Chondrocyte (in vitro differentiated cells): ENCODE results near the gene NLN. TPM values are rescaled to one million over a fixed set of nuclear protein-coding genes. Genes with fewer than 3 reads are reported as not detected.

Experiments used
- DNase-seq: peaks from one replicate; pipeline ENCODE4 v3.0.0; 2021; ENCODE audit warnings: mixed read lengths, low spot score
- H3K27ac Mint-ChIP-seq: one replicate; pipeline ENCODE4 v1.8.0; 2021; ENCODE audit warnings: mild to moderate bottlenecking, moderate library complexity, mixed read lengths; ENCODE audit not compliant: unreplicated experiment
- H3K27me3 Mint-ChIP-seq: 2 replicates; pipeline ENCODE4 v1.8.0; 2021; ENCODE audit warnings: low read depth, mixed read lengths
- H3K36me3 Mint-ChIP-seq: 2 replicates; pipeline ENCODE4 v1.8.0; 2021; ENCODE audit warnings: low read depth, mixed read lengths
- H3K4me1 Mint-ChIP-seq: 2 replicates; pipeline ENCODE4 v1.8.0; 2021; ENCODE audit warnings: low read depth, mild to moderate bottlenecking, mixed read lengths
- H3K4me3 Mint-ChIP-seq: one replicate; pipeline ENCODE4 v1.8.0; 2021; ENCODE audit warnings: mild to moderate bottlenecking, moderate library complexity, mixed read lengths; ENCODE audit not compliant: unreplicated experiment
- H3K9me3 Mint-ChIP-seq: 2 replicates; pipeline ENCODE4 v1.8.0; 2021; ENCODE audit warnings: low read depth, mixed read lengths
- total RNA-seq: library from RNA; stranded (reverse); gene quantifications from 3 replicates; pipeline ENCODE4 v1.2.1, GENCODE V29; 2021
- TF ChIP-seq, protein P1 (sequence below): fragments of 200-600 bp; sonication (generic); IDR thresholded peaks from 2 replicates; pipeline ENCODE4 v1.5.0; 2021; ENCODE audit warnings: antibody characterized with exemption, mild to moderate bottlenecking, moderate library complexity

NLN gene
- total RNA-seq, 1 donor from 2014 or later = 38.6 TPM

DNA sequence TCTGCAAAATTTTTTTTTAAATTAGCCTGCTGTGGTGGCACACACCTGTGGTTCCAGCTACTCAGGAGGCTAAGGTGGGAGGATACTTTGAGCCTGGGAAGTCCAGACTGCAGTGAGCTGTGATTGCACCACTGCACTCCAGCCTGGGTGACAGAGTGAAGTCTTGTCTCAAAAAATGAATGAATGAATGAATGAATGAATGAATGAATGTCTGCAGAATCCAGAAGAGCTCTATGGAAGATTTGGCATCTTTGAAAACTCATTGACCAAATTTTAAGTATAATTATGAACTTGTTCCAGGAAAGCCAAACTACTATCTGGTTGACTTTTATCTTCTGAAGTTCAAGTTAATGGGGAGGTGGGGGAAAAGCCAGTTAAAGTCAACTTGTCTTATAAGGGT, 110.1 kb downstream of the NLN start:
- no peak for DNase-seq
- H3K27me3 Mint-ChIP-seq = no peaks in the 10 kb centered on the region
- peaks cover 24% of the 10 kb centered on the region for H3K4me1 Mint-ChIP-seq
- no peaks in the 10 kb centered on the region for H3K36me3 Mint-ChIP-seq
- H3K9me3 Mint-ChIP-seq = no peaks in the 10 kb centered on the region
- TF ChIP-seq, protein P1, sequence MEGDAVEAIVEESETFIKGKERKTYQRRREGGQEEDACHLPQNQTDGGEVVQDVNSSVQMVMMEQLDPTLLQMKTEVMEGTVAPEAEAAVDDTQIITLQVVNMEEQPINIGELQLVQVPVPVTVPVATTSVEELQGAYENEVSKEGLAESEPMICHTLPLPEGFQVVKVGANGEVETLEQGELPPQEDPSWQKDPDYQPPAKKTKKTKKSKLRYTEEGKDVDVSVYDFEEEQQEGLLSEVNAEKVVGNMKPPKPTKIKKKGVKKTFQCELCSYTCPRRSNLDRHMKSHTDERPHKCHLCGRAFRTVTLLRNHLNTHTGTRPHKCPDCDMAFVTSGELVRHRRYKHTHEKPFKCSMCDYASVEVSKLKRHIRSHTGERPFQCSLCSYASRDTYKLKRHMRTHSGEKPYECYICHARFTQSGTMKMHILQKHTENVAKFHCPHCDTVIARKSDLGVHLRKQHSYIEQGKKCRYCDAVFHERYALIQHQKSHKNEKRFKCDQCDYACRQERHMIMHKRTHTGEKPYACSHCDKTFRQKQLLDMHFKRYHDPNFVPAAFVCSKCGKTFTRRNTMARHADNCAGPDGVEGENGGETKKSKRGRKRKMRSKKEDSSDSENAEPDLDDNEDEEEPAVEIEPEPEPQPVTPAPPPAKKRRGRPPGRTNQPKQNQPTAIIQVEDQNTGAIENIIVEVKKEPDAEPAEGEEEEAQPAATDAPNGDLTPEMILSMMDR = no peak
- H3K27ac Mint-ChIP-seq = no peak overlapping the region
- H3K4me3 Mint-ChIP-seq = no peak overlapping the region

DNA sequence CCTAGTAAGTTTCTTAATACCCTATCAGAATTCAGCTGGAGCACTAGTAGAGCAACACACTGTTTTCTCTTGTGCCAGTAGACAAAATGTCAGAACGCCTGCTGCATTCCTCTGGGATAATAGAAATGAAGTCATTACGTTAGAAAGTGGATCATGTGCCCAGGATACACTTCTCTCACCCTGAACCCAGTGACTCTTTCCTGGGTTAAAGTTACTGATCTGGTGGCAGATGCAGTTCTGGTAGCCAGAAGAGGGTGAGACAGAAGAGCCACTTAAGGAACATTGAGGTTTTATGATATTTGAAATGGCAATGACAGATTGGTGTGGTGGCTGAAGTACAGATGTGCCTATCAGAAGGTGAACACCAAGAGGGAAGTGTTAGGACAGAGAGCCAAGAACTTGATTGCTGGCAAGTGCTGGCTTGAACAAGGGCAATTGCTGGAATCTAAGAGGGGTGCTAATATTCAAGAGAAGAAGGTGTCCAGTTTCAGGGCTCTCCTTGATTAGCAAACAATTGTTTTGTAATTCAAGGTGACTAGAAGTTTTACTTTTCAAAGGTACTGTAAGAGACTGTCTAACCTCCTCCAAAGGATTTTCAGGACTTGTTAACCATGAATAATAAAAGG, 110.7 kb downstream of the NLN start:
- Mint-ChIP-seq H3K4me1 (peaks cover 19% of the 10 kb centered on the region), H3K27ac (no peak overlapping the region), H3K4me3 (no peak overlapping the region), H3K36me3 (no peaks in the 10 kb centered on the region), H3K9me3 (no peaks in the 10 kb centered on the region), H3K27me3 (no peaks in the 10 kb centered on the region)
- DNase-seq = no peak
- TF ChIP-seq, protein P1 = no peak

DNA sequence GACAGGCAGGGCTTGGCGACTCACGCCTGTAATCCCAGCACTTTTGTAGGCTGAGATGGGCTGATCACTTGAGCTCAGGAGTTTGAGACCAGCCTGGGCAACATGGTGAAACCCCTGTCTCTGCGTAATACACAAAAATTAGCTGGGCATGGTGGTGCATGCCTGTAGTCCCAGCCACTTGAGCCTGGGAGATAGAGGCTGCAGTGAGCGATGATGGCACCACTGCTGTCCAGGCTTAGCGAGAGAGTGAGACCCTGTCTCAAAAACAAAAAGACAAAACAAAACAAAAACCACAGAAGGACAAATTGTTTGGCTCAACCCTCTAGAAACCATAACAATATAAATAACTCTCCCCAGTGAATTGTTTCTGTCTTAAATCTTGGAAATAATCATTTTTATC, 111.8 kb downstream of the NLN start:
- no peaks in the 10 kb centered on the region for H3K27me3 Mint-ChIP-seq
- peaks cover 9% of the 10 kb centered on the region for H3K4me1 Mint-ChIP-seq
- H3K36me3 Mint-ChIP-seq = no peaks in the 10 kb centered on the region
- TF ChIP-seq, protein P1 = no peak
- H3K4me3 Mint-ChIP-seq = no peak overlapping the region
- no peak for DNase-seq
- H3K27ac Mint-ChIP-seq = no peak overlapping the region
- no peaks in the 10 kb centered on the region for H3K9me3 Mint-ChIP-seq

DNA sequence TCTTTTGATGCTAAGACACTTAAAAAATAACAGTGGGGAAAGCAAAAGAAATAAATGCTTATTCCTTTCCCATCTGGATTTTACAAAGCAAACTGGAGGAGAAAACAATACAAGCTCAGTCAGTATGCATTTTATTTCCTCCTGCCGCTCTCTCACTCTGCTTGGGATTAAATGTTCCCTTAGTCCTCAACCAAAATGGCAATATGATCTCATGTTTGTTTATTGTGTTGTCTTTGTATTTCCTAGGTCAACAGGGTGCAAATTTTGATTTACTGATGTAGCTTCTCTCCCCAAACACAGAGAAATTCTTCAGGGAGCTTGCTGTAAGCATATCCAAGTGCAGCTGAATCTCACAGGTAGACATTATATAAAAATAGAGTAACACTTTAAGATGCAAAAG, 112.3 kb downstream of the NLN start:
- TF ChIP-seq, protein P1 = no peak
- no peak overlapping the region for H3K4me3 Mint-ChIP-seq
- H3K9me3 Mint-ChIP-seq = no peaks in the 10 kb centered on the region
- no peak overlapping the region for H3K27ac Mint-ChIP-seq
- H3K36me3 Mint-ChIP-seq = peaks cover 2% of the 10 kb centered on the region
- H3K27me3 Mint-ChIP-seq = no peaks in the 10 kb centered on the region
- no peak for DNase-seq
- H3K4me1 Mint-ChIP-seq = peaks cover 6% of the 10 kb centered on the region

DNA sequence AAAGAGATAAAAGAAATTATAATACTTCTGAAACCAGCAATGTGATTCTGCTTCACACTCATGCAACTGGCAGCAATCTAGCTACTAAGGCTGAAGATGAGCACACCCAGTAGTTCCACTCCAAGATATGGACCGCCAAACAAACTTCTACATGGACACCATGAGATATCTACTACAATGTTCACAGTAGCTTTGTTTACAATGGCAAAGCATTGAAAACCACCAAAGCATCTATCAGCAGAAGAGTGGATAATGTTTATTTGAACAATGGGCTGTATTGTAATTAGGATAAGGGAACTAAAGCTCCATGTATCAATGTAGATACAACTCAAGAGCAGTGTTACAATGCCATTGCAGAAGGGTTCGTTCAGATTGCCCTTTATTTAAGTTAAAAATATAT, 113.2 kb downstream of the NLN start:
- Mint-ChIP-seq H3K4me1 (peaks cover 6% of the 10 kb centered on the region), H3K4me3 (no peak overlapping the region), H3K36me3 (peaks cover 2% of the 10 kb centered on the region), H3K27me3 (no peaks in the 10 kb centered on the region), H3K27ac (no peak overlapping the region), H3K9me3 (no peaks in the 10 kb centered on the region)
- TF ChIP-seq, protein P1 = no peak
- DNase-seq = no peak
